GM12878 (cell line): ENCODE measurements around the gene PCP4L1. TPM values are rescaled to one million over a fixed set of nuclear protein-coding genes. Genes with fewer than 3 reads are reported as not detected.
A peak's percentile ranks its signal among the peaks of the same experiment; 100 is the strongest.

Experiments used
- CEBPB ChIP-seq, 2 experiments: fragments of 150-350 bp in 1 of 2; IDR thresholded peaks; 2 replicates each; pipeline ENCODE4 v1.6.1; 2012 to 2014; ENCODE audit warnings: low read depth in 2 of 2, low read length in 2 of 2, borderline replicate concordance in 1 of 2, inconsistent platforms in 1 of 2
- CTCF ChIP-seq, 3 experiments: IDR thresholded peaks in 2 of 3; conservative IDR thresholded peaks in 1 of 3; 2 replicates each; pipeline ENCODE4 v1.5.1; 2011; ENCODE audit warnings: low read depth in 3 of 3, low read length in 3 of 3, mild to moderate bottlenecking in 3 of 3, control low read depth in 2 of 3, moderate library complexity in 2 of 3, inconsistent platforms in 1 of 3, mixed read lengths in 1 of 3; ENCODE audit not compliant: control insufficient read depth in 2 of 3, insufficient read depth in 1 of 3; ENCODE audit errors: extremely low read depth in 1 of 3
- EED ChIP-seq: sonication (generic); IDR thresholded peaks from 2 replicates; pipeline ENCODE4 v1.6.1; 2016; ENCODE audit warnings: antibody characterized with exemption, low read depth
- EZH2 ChIP-seq: IDR thresholded peaks from 2 replicates; pipeline ENCODE4 v1.6.1; 2012; ENCODE audit warnings: low read depth, mild to moderate bottlenecking, control low read depth, inconsistent platforms, low read length, borderline replicate concordance; ENCODE audit not compliant: control insufficient read depth
- HDGF ChIP-seq: fragments of 450-650 bp; IDR thresholded peaks from 2 replicates; pipeline ENCODE4 v1.6.1; 2016; ENCODE audit warnings: antibody characterized with exemption
- HSF1 ChIP-seq: fragments of 150-350 bp; IDR thresholded peaks from 2 replicates; pipeline ENCODE4 v1.6.1; 2014; ENCODE audit warnings: mild to moderate bottlenecking, low read depth, low read length
- IKZF2 ChIP-seq, 2 experiments: fragments of 450-650 bp; IDR thresholded peaks; 2 replicates each; pipeline ENCODE4 v1.6.1; 2017; ENCODE audit warnings: mild to moderate bottlenecking in 2 of 2, moderate library complexity in 2 of 2
- JUNB ChIP-seq: IDR thresholded peaks from 2 replicates; pipeline ENCODE4 v1.6.1; 2016; ENCODE audit warnings: antibody characterized with exemption, mild to moderate bottlenecking
- JUND ChIP-seq: IDR thresholded peaks from 2 replicates; pipeline ENCODE4 v1.6.1; 2012; ENCODE audit warnings: low read depth, mild to moderate bottlenecking, low read length, improper control_type of control experiment, moderate library complexity
- MLLT1 ChIP-seq: fragments of 450-650 bp; IDR thresholded peaks from 2 replicates; pipeline ENCODE4 v1.6.1; 2016; ENCODE audit warnings: mild to moderate bottlenecking
- MTA3 ChIP-seq: IDR thresholded peaks from 2 replicates; pipeline ENCODE4 v1.6.1; 2012; ENCODE audit warnings: low read length, inconsistent platforms, borderline replicate concordance
- NFIC ChIP-seq: IDR thresholded peaks from 2 replicates; pipeline ENCODE4 v1.6.1; 2012; ENCODE audit warnings: low read depth, mild to moderate bottlenecking, inconsistent platforms, low read length, moderate library complexity
- NR2C2 ChIP-seq: IDR thresholded peaks from 2 replicates; pipeline ENCODE4 v1.6.1; 2011; ENCODE audit warnings: borderline replicate concordance, low read depth; ENCODE audit not compliant: control insufficient read depth, insufficient read length
- NR2F1 ChIP-seq: fragments of 450-650 bp; conservative IDR thresholded peaks from 2 replicates; pipeline ENCODE4 v1.6.1; 2017; ENCODE audit warnings: mild to moderate bottlenecking
- POLR2A ChIP-seq: IDR thresholded peaks from 2 replicates; pipeline ENCODE4 v1.6.1; 2011; ENCODE audit warnings: low read depth, mild to moderate bottlenecking, low read length
- POLR2AphosphoS2 ChIP-seq: IDR thresholded peaks from 2 replicates; pipeline ENCODE4 v1.6.1; 2011; ENCODE audit warnings: low read depth, mild to moderate bottlenecking, low read length, improper control_type of control experiment, moderate library complexity
- RAD21 ChIP-seq: IDR thresholded peaks from 2 replicates; pipeline ENCODE4 v1.6.1; 2011; ENCODE audit warnings: mild to moderate bottlenecking, low read depth, low read length, moderate library complexity; ENCODE audit not compliant: insufficient read depth
- RB1 ChIP-seq: fragments of 450-650 bp; formaldehyde crosslinking; IDR thresholded peaks from 2 replicates; pipeline ENCODE4 v1.6.1; 2017; ENCODE audit warnings: mild to moderate bottlenecking, borderline replicate concordance
- RUNX3 ChIP-seq: IDR thresholded peaks from 2 replicates; pipeline ENCODE4 v1.6.1; 2012; ENCODE audit warnings: low read length, inconsistent platforms
- SIN3A ChIP-seq: IDR thresholded peaks from 2 replicates; pipeline ENCODE4 v1.6.1; 2012; ENCODE audit warnings: low read depth, low read length, improper control_type of control experiment
- SIX5 ChIP-seq: IDR thresholded peaks from 2 replicates; pipeline ENCODE4 v1.6.1; 2011; ENCODE audit warnings: mild to moderate bottlenecking, low read depth, low read length, moderate library complexity; ENCODE audit not compliant: severe bottlenecking
- TCF12 ChIP-seq: IDR thresholded peaks from 2 replicates; pipeline ENCODE4 v1.6.1; 2011; ENCODE audit warnings: low read depth, mild to moderate bottlenecking, low read length
- TCF7 ChIP-seq: IDR thresholded peaks from 2 replicates; pipeline ENCODE4 v1.6.1; 2014; ENCODE audit warnings: antibody characterized with exemption, borderline replicate concordance
- ZBTB4 ChIP-seq: fragments of 450-650 bp; formaldehyde crosslinking; IDR thresholded peaks from 2 replicates; pipeline ENCODE4 v1.4.0; 2022; ENCODE audit warnings: mild to moderate bottlenecking, moderate library complexity
- ZNF384 ChIP-seq: IDR thresholded peaks from 2 replicates; pipeline ENCODE4 v1.6.1; 2012; ENCODE audit warnings: low read depth, mild to moderate bottlenecking, low read length, improper control_type of control experiment, borderline replicate concordance
- polyA plus RNA-seq, 11 experiments: library from polyadenylated mRNA; depleted of rRNA in 4 of 11; unstranded in 6 of 11; stranded (reverse) in 5 of 11; fragments of >200 nt; fragmentation: Nextera tagmentation in 4 of 11; fragmentation: Illumina TruSeq in 1 of 11; extraction: Ambion mirVana in 4 of 11; extraction: Trizol in 1 of 11; gene quantifications; 1 replicate in 1 of 11; 2 replicates in 10 of 11; pipeline versions ENCODE4 v1.2.1 to v1.2.3, GENCODE V29; 2011 to 2016; ENCODE audit warnings: inconsistent platforms in 2 of 11, missing spikeins in 2 of 11, low read depth in 1 of 11
- total RNA-seq, 4 experiments: library from RNA; depleted of rRNA in 3 of 4; stranded (reverse); fragments of >200 nt in 3 of 4; fragmentation: Illumina TruSeq in 1 of 4; extraction: Trizol in 1 of 4; gene quantifications; 2 replicates each; pipeline versions ENCODE4 v1.2.1 to v1.2.3, GENCODE V29; 2013 to 2021

The PCP4L1 gene
- total and polyA plus RNA-seq, 10 of the 15 experiments (the other 5 are each of a cell fraction or from before 2014, with no cell fraction given) = 1.0 to 5.2 (median 2.8) TPM

- TF ChIP-seq SIN3A (no peak), HDGF (no peak), CTCF (IDR thresholded peaks at IDR 0.05 in 2 of 3, conservative IDR thresholded peaks at IDR 0.05 in 1 of 3; ENCODE audit: control insufficient read depth in 2 of 3, extremely low read depth in 1 of 3, insufficient read depth in 1 of 3, low read depth in 3 of 3, low read length in 3 of 3) (no peak), NFIC (no peak), EZH2 (no peak), RAD21 (no peak), EED (no peak), HSF1 (no peak), SIX5 (no peak), IKZF2 (IDR thresholded peaks at IDR 0.05) (peak; percentile 56 to 58; a peak in 2 of 4 replicates), POLR2A (no peak), NR2C2 (no peak), CEBPB (IDR thresholded peaks at IDR 0.05; ENCODE audit: borderline replicate concordance in 1 of 2, low read depth in 2 of 2, low read length in 2 of 2) (no peak), TCF7 (no peak), NR2F1 (no peak; the same call in 1 of the 2 replicates), ZNF384 (peak; percentile 74; the same call in 1 of the 2 replicates), JUND (no peak), MTA3 (no peak), MLLT1 (0 out of 2 replicates have a peak, but pooled peaks have one; percentile 36), RB1 (no peak), POLR2AphosphoS2 (no peak), TCF12 (no peak), JUNB (no peak), ZBTB4 (CRISPR knock-in tag) (no peak), RUNX3 (peak; percentile 51; the same call in 1 of the 2 replicates)
Measured at GRCh38 chr1:161298116-161298515, 39.6 kb downstream of the PCP4L1 start (continued).
